GM18861 (cell line): ENCODE measurements around the gene ALPP.

Source experiments
- ATAC-seq: cut with Tn5 transposase; IDR thresholded peaks from one replicate; pipeline ENCODE4 v1.9.1; 2021; ENCODE audit not compliant: unreplicated experiment

Gene ALPP

GRCh38 chr2:232340171-232340935 is 38.2 kb upstream of the ALPP start:
- no peak for ATAC-seq

- no peak for ATAC-seq
Measured at GRCh38 chr2:232341061-232341738, 37.4 kb upstream of the ALPP start.

- no peak for ATAC-seq
Measured at GRCh38 chr2:232341739-232342126, 36.8 kb upstream of the ALPP start.

DNA sequence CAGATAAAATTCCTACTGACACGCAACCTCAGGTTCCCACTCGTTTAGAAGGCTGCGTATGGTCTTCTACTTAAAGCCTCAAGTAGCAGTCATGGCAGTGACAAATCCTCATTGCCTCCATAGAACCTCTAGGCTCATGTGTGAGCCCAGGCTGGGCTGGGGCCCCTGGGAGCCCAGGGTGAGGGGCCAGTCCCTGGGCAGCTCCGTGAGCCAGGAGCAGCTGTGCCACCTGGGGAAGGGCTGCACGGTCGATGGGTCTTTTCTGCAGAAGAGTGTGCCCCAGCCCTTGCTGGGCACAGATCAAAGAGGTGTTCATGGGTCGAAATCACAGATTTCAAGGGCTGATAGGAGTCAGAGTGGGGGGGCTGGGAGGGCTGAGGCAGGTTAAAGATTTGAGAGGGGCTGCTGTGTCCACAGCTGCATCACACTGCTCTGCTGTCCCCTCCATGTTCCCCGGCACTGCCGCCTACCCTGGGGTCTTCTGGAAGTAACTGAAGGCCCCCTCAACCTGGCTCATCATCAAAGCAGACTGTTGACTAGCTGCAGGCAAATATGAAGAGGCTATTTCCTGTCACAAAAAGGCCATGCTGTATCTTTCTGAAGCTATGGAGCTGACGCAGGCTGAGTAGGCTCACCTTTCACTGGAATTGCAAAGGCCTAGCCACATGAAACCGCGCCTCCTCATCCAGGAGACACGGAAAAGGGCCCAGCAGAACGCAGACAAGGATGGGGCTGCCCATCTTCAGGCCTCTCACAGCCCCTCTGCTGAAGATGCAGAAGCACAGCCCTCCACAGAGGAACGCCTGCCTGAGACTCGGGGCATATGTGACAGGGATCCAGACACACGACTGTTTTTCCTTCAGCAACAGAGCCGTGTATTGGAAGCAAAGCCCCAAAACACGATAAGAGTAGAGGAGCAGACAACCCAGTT is 35.7 kb upstream of the ALPP start:
- no peak for ATAC-seq

DNA sequence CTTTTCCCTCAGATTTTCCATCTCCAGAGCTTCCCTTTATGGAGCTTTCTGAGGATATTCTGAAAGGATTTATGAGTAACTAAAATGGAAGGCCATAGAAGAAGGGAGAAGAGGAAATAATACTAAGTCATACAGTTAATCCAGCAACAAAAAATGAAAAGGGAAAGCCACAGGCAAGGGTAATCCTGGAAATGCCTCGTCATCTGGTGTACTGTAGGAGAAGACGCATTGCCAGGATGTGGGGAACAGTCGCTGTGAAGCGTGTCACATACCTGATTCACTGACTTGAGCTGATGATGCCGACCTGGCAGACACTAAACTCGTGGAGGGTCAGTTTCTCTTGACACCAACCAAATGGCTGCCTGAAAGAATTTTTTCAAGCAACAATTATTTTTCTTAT is 34.7 kb upstream of the ALPP start:
- no peak for ATAC-seq

DNA sequence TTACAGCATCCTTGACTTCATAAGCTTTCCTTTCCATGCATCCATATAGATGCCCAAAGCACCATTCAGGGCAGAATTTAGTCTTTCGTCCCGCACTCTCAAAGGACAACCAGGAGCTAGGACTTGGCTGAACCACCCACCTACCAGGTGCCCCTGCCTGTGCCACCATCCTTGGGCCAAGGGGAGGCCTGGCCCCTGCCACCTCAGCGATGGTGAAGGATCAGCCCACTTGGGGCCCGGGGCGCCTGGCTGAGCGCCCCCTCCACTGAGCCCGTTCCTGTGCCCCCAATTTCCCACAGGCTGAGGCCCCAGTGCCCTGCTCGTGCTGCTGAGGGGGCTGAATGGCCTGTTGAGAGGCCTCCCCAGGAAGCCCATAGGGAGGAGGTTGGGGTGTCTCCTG is 33.3 kb upstream of the ALPP start:
- ATAC-seq = no peak

DNA sequence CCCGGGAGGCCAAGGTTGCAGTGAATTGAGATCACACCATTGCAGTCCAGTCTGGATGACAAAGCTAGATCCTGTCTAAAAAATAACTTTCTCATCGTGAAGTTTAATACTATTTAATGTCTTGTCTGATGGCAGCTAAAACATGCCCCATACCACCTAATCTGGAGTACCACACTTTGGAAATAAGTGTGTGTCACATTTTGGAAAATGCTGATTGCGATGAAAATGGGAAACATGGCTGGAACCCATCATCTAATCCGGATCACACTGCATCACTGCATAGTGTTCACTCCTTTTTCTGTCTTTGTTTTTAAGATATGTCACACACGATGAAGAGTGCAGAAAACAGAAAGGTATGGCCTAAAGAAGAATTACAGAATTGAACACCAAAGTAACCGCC is 31.2 kb upstream of the ALPP start:
- ATAC-seq = no peak

DNA sequence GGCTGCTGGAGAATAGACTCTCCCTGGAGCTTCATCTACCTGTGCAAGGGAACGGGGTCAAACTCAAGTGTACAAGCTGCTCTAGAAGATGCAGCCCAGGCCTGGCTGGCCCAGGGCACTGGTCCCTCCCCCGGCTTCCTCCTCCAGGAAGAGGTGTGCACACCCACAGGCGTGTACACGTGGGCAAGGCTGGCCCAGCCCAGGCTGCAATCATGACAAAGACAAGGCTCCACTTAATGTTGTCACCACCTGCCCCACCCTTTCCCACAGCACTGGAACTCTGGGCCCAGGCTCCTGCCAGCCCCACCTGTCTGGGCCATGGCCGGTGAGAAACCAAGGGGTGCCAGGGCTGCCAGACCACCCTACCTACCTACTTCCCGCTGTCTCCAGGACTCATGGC is 29.6 kb upstream of the ALPP start:
- ATAC-seq = no peak

DNA sequence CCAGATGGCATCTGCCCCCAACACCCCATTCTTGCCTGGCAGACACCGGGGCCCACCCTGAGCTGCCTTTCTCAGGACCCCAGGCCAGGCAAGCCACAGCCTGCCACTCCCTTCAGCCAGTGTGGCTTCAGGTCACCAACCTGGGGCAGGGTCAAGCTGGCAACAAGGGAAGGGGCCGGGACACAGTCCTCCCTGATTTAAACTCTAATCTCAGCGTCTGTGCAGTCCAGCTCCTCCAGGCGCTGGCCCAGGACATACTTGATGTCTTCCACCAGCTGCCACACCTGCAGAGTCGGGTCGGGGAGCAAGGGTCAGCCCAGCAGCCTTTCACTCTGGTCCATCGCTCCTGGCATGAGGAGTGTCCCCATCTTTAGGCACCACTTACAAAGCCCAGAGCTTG is 29.0 kb upstream of the ALPP start:
- no peak for ATAC-seq

DNA sequence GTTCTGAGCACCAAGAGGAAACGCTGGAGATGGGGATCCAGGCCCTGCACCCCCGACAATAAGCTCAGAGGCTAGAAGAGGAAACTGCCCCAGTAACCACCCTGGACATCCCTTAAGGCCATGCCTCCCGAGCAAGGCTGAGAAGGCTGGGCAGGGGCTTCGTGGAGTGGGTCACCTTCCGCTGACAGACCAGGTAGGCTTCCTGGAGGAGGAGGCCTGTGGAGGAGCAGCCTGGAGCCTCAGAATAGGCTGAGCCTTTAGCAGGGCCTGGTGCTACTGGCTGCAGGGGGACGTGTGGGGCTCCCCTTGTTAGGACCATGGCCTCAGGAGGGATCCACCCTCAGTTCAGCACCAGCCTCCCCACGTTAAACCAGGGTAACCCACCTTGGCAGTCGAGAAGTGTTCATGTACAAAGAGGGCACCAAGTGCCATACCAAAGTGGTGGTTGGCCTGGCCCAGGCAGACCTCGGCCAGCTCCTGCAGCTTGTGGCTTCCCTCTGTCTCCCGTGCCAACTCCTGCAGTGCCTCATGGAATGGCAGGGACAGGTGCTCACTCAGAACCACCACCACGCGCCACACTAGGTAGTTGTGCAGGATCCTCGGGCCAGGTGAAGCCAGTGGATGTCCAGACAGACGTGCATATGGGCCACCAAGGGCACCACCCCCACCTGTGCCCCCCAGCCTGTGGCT is 28.5 kb upstream of the ALPP start:
- ATAC-seq = no peak

DNA sequence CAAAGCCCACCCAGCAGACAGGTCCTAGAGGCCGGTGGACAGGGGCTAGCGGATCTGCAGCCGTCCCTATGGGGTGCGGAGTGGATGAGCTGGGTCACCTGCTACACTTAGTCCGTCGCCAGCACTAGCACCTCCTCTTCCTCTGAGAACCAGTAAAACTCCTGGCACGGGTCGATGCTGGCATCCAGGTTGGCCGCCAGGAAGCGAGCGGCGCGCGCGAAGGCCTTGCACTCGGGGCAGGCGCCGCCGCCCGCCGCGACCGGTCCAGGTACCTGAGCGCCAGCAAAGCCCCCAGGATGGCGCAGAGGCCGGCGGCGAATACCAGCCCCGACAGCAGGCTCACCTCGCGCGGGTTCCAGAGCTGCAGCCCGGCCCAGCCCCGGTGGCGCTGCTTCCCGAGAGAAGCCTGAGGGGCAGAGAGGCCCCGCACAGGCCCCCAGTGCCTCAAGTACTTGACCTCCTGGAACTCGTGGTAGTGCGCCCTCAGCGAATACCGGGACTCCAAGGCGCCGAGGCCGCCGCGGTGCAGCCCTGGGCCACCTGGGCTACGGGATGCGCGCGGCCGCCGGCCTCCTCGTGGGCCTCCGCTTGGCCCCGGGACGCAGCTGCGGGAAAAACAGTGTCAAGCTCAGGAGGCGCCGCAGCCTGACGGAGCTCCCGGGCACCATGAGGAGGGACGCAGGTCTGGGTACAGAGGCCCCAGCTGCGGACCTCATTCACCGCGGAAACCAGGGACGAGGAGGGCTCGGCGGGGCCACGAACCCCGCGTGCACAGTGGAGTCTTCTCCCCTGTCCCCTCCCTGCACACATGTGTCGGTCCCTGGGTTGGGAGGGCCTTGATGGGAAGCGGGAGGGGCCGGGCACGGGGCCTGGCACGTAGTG is 27.5 kb upstream of the ALPP start:
- ATAC-seq = no peak

DNA sequence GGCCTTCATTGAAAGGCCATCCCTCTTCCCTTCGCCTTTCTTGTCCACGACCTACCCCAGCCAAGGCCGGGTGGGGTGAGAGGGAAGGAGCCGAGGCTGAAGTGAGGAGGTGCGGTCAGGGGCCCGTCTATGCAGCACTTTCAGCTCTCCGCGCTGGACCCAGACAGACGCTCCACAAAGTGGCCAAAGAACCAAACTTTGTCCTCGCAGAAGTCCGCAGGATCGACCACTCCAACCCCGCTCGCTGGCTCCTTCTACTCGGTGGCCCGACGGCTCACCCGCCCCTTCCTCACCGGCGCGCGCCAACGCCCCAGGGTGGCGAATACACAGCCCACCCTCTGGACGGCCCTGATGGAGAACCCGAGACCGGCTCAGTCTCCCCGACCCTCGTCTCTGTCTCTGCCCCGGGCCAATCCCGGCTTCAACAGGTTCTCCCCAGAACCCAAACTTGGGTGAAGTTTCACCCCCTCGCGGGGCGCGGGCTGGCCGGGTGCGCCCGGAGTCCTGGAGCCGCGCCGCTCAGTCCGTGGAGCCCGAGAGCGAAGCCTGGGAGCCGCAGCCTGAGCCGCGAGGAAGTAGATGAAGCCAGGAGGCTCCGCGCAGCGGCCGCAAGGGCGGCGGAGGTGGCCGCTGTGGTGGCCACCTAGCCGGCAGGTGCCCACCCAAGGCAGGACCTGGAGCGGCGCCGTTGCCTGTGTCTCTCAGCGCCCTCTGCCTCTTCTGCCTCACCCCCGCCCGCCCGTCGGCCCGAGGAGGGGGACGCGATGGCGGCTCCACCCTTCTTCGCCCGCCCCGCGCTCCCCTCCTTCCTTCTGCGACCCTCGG is 26.7 kb upstream of the ALPP start:
- no peak for ATAC-seq

GRCh38 chr2:232352511-232353091 is 25.9 kb upstream of the ALPP start:
- ATAC-seq = no peak

GRCh38 chr2:232353096-232353495 is 25.5 kb upstream of the ALPP start:
- ATAC-seq = no peak

- ATAC-seq = no peak
Measured at GRCh38 chr2:232353660-232354059, 24.9 kb upstream of the ALPP start.

DNA sequence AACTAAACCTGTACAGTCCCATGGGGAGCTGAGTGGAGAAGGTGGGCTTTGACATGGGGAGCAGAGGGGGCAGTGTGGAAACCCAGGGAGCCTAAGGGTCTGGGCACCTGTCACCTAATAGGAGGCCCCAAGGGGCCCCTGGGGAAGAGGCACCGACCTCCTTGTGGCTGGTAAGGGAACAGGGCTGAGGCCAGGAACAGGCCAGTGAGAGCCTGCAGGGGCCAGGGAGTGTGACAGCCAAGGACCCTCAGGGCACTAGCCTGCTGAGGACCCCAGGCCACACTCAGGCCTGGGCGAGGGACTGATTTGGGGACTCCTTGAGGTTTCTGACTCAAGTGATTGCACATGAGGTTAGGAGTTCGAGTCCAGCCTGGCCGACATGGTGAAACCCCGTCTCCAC is 24.5 kb upstream of the ALPP start:
- ATAC-seq = no peak

GRCh38 chr2:232361646-232362045 is 16.9 kb upstream of the ALPP start:
- no peak for ATAC-seq

- ATAC-seq = no peak
Measured at GRCh38 chr2:232362174-232362900, 16.2 kb upstream of the ALPP start.
